Stimulated activated CD8-positive, alpha-beta memory T cell treated with anti-CD3 and anti-CD28 coated beads, Interleukin-2, amount 100 ng/mL, for 48 hours (primary cell): ENCODE data around the gene NQO2.
"Not testable (repeated sequence)": the region's sequence is repeated elsewhere in the genome, so short reads cannot be mapped to it uniquely, and the experiment has no call there.

ENCODE experiments used
- DNase-seq, 2 donors: peaks; one replicate each; pipeline ENCODE4 v3.0.0-alpha.2; 2020; ENCODE audit warnings: low read depth in 2 of 2

NQO2 gene

DNA sequence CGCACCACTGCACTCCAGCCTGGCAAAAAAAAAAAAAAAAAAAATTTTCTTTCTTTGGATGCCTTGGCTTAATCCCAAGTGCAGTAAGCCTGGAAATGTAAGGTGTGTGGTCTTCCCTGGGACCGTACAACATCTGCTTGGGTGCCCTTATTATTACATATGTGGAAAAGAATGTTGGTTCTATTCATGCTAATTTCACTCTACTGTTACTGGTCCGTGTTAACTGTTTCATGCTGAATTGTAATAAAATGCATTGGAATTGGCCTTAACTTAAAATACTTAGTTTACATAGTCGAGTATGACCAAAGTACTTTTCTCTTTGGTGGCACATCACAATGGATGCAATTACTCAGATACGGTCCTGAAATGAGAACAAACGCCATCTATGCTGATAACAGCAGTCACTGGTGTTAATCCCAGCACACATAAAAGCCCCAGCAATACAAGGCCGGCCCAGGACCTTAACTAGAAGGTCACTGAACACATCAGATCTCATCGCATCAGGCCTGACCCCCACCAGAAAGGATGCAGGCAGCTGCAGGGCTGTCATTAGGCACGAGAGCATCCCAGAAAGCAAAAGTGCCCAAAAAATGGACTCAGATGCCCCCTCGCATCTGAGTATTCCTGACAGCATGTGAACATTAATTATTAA, 29.5 kb upstream of the NQO2 start:
- no peak for DNase-seq

DNA sequence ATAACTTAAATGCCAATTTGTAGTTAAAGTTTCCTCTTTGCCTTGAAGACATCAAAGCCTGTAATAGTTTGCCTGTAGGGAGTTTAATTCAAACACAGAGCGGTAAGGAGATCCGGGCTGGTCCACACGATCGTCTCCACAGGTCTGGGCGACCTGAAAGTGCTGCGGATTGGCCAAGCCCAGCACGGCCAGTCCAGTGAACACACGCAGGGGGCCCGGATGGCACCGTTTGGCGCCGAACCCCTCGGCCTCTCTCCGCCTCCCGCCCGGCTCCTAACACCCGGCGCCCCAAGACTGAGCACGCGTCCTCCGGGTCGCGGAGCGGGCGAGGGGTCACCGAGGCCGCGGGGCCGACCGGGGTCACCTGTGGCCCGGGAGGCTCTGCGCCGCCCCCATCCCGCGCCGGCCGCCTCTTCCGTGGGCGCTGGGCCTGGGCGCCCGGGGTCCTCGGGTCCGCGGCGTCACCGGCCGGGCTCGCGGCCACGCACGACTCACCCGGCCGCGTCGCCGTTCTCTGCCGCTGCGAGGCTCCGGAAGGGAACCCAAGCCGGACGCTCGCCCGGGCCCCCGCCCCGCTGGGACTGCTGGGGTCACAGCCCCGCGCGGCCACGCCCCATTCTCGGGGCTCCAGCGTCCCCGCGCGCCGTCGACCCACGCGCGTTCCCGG, 28.8 kb upstream of the NQO2 start:
- peak; percentile 46 to 52 for DNase-seq

DNA sequence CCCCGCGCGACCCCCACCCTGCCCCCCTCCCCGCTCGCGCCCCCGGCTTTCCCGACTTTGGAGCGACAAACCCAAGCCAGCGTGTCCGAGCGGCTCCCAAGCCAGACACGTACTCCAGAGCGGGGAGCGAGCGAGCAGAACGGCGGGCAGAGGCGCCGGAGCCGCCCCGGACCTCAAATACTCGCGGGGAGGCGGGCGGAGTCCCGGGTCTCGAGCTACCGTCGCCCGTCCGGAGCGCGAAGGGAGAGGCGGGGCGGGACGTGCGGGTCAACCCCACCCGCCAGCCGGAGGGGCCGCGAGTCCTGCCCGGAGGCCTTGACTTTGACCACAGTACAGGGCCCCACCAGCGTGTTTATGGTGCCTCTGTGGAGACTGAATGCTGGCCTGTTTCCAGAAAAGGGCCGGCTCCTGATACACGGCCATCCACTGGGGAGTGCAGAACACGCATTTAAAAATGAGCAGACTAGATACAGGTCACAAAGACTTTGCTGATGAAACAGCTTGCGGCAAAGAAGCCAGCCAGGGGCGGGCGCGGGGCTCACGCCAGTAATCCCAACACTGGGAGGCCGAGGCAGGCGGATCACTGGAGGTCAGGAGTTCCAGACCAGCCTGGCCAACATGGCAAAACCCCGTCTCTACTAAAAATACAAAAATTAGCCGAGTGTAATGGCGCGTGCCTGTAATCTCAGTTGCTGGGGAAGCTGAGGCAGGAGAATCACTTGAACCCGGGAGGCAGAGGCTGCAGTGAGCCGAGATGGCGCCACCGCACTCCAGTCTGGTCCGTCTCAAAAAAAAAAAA, 28.1 kb upstream of the NQO2 start, which contains the start of gene SERPINB6:
Gene SERPINB6 (minus strand): TSS at position 148 of the 799 bp plus-strand sequence. CDS start 12,235 bp downstream, outside the sequence.
- DNase-seq: peak in 1 of 2 donors; percentile 19

DNA sequence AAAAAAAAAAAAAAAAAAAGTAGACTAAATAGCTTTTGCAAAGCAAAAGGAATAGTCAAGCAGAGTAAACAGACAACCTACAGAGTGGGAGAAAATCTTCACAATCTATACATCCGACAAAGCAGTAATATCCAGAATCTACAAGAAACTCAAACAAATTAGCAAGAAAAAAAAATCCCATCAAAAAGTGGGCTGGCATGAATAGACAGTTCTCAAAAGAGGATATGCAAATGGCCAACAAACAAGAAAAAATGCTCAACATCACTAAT, 27.5 kb upstream of the NQO2 start:
- not testable (repeated sequence) for DNase-seq

DNA sequence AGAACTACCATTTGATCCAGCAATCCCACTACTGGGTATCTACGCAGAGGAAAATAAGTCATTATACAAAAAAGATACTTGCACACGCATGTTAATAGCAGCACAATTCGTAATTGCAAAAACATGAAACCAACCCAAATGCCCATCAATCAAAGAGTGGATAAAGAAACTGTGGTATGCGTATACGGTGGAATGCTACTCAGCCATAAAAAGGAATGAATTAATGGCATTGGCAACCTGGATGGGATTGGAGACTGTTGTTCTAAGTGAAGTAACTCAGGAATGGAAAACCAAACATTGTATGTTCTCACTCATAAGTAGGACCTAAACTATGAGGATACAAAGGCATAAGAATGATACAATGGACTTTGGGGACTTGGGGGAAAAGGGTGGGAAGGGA, 27.0 kb upstream of the NQO2 start:
- DNase-seq: not testable (repeated sequence)

DNA sequence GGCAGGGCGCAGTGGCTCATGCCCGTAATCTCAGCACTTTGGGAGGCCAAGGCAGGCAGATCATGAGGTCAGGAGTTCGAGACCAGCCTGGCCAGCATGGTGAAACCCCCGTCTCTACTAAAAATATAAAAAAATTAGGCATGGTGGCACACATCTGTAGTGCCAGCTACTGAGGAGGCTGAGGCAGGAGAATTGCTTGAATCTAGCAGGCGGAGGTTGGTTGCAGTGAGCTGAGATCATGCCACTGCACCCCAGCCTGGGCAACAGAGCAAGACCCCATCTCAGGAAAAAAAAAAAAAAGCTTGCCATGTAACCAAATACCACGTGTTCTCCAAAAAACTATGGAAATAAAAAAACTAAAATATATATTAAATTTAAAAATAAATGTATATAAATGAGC, 26.5 kb upstream of the NQO2 start:
- DNase-seq: not testable (repeated sequence)

DNA sequence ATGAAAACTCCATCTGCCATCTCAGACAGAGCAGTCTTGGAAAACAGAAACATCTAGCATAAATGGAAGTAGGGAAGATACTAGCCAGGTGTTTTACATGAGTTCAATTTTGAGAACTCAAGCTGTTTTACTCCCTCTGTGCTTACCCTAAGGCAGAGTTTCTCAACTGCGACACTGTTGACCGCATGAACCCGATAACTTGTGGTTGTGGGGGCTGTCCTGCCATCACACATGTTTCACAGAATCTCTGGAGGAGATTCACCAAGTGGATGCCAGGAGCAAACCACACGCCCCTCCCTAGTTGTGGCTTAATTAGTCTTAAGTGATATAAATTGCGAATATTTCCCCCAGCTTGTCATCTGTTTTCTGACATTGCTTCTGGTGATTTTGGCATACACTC, 26.0 kb upstream of the NQO2 start:
- no peak for DNase-seq

DNA sequence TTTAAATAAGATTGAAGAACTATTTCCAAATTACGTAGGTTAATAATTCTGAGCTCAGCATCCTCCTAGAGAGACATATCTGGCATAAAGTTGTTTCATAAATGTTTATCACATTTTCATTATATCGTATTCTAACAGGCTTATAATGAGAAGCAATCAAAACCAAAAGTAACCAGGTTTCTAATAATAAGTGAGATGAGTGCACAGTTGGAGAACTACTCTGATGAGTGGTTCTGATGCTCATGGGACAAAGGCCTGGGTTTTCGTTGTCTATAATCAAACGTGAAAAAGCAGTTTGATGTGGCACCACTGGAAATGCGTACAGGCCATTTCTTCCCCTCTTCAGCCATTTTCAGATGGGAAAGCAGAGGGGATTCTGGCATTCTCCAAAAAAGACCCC, 23.6 kb upstream of the NQO2 start:
- no peak for DNase-seq

DNA sequence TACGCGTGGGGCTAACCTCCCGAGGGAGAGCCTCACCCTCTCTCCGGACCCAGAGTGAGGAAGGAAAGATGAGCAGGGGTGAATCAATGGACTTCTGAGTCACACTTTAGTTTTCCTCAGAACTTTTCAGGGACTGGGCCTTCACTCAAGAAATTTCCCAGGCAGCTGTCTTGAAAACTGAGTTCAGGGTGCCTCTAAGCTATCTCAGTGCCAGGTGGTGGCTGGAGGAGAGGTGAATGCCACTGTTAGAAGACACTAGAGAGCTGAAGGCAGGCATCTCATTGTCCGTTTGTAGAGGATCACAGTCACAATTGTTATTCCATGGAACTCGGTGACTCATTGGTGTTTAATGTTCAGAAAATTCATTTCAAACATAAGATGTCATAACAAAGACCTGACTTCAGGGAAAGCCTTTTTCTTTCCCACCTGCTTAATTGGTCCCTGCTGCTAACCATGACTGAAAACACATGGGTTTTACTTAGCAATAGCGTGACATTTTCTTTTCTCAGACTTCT, 23.1 kb upstream of the NQO2 start:
- DNase-seq: no peak

DNA sequence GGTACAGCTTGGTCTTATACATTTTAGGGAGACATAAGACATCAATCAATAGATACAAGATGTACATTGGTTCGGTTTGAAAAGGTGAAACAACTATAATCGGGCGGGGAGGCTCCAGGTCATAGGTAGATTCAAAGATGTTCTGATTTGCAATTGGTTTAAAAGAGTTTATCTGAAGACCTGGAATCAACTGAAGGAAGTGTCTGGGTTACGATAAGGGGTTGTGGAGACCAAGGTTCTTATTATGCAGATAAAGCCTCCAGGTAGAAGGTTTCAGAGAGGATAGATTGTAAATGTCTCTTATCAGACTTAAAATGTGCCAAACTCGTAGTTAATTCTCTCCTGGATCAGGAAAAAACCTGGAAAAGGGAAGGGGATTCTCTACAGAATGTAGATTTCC, 22.4 kb upstream of the NQO2 start:
- DNase-seq: no peak

DNA sequence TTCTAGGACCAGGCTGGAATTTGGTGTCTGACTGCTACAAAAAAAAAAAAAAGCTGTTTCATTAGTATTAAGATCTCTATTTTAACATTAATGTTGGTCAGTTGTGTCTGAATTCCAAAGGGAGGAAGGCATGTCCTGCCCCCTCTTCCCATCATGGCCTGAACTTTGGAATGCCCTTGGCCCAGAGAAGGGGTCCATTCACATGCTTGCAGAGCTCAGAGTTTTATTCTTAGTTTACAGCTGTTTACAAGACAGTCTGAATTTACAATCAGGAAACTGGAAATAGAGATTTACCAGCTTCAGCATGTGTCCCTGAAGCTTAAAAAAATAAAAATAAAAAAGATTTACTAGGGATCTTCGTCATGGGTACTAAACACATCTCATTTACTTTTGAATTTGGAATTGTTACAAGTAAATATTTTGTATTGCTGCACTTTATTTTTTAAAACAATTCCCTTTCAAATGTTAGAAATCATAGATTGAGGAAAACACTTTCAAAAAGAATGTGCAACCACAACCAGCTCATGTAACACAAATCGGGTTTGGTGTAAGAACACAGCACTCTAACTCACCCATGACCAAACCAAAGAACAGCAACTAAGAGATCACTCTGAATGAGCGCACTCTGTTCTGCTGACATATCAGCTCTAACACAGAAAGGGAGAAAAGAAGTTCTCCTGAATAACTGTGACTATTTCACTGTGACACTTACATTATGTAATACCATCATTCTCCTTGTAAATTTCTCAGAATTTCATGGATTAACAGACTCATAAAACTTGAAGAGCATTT, 21.7 kb upstream of the NQO2 start:
- DNase-seq: no peak

DNA sequence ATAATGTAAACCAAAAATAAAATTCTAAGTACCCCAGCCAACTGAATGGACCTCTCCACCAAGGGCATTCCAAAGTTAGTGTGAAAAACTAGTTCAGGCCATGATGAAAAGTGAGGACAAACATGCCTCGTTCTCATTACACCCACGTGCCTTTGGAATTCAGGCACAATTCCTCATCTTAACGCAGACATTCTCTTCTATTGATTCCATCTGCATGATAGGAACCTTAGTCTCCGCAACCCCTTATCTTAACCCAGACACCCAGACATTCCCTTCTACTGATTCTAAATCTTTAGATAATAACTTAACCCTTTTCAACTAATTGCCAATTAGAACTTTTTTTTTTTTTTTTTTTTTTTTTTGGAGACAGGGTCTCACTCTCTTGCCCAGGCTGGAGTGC, 20.8 kb upstream of the NQO2 start:
- no peak for DNase-seq

DNA sequence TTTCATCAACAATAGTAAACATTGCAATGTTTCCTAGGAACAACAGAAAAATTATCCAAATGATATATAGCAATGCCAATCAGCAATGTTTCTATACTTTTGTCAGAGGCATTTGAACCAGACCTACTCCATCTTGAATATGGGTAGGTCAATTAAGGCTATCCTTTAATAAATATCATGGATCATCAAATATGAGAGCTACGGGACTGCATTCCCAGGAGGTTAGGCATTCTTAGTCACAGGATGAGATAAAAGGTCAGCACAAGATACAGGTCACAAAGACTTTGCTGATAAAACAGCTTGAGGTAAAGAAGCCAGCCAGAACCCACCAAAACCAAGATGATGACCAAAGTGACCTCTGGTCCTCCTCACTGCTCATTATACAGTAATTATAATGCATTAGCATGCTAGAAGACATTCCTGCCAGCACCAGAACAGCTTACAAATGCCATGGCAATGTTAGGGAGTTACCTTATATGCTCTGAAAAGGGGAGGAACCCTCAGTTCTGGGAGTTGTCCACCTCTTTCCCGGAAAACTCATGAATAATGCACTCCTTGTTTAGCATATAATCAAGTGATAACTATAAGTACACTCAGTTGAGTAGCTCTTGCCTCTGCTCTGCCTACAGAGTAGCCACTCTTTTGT, 19.8 kb upstream of the NQO2 start:
- no peak for DNase-seq

DNA sequence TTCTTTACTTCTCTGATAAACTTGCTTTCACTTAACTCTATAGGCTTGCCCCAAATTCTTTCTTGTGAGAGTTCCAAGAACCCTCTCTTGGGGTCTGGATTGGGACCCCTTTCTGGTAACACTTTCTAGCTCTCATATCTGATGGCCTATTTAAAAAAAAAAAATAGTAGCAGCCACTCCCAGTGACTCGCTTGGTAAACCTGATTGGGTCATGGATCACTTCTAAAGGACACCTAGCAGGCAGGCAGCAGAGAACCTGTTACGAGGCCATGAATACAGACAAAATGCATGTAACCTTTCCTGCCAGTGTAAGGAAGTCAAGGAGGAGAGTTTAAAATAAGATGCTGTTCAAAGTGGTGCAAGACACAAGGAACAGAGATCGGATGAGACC, 19.2 kb upstream of the NQO2 start:
- no peak for DNase-seq

DNA sequence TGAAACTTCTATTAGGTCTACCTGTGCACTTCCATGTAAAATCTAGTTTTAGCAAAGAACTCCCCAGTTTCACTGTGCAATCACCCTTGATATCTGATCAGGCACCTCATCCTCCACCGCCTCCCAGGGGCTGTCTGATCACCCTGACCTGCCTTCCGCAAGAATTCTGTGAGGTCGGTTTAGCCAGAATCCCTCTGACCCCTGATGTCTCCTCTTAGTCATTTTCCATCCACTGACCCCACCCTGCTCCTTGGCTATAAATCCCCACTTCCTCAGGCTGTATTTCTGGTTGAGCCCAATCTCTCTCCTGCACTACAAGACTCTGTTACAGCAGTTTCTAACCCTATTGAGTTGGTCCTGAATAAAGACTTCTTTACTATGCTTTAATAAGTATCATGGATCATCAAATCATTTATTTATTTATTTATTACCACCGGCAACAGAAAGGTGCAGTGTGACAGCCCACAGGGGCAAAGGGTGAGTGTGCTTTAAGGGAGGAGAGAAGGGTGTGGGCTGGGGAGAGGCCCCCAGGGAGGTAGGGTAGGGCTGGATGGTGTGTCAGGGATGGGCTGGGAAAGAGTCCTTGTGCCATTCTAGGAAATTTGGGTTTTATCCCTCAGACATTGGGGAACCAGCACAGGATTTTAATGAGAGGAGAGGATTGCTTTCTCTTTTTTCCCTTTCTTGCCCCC, 17.1 kb upstream of the NQO2 start:
- no peak for DNase-seq

DNA sequence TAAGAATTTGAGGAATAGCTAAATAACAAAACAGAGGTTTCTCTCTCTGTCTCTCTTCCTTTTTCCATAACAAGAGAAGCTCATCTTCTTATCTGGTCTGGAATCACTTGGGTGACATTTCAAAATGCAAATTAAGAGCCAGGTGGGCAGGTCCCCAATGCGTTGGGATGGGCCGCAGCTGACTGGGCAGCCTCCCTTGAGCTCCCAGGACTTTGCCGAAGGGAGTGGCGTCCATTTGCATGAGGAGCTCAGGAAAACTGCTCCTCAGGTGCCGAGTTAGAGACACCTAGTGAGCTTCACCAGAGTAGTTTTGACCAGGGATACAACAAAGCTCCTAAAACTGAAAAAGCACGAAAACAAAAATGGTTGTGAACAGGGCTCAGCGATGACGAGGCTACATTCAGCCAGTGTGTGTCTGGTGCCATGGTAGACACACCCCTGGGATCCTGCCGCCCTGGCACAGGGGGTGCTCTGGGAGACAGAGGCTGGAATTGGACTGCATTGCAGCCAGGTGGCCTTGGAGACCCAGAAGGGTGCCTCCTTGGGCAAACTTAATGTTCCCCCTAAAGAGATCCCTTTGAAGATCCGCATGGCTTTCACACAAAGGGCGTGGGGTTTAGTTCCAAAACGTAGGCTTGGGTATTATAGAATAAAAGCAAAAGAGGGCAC, 14.8 kb upstream of the NQO2 start:
- DNase-seq: no peak

DNA sequence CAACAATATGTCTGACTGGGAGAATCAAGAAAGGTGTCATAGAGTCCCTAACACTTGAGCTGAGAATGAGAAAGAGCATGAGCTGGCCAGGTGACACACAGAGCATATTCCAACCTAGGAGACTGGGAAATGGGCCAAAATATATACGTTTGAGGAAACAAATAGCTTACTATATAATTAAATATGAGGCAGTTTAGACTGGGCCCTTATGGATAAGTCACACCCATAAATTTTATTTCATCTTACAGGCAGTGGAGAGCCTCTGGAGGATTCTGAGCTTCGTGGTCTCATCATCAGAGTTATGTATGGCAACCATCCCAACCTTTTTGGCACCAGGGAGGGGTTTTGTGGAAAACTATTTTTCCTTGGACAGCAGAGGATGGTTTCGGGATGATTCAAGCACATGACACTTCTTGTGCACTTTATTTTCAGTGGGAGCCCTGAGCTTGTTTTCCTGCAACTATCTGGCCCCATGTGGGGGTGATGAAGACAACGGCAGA, 12.9 kb upstream of the NQO2 start:
- DNase-seq: no peak

DNA sequence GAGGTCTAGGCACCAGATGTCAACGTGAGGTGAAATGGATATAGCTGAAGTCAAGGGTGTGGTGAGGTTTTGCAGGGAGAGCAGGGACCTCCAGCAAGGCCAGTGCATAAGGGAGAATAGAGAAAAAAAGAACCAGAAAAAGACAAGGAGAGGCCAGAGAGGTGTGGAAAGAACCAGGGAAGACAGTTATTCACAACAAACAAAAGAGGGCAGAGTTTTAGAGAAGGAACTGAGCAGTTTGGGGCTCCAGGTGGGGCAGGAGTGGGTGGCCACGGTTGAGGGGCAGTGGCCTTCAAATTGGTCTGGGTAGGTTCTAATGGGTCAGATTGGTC, 11.6 kb upstream of the NQO2 start:
- DNase-seq: no peak

DNA sequence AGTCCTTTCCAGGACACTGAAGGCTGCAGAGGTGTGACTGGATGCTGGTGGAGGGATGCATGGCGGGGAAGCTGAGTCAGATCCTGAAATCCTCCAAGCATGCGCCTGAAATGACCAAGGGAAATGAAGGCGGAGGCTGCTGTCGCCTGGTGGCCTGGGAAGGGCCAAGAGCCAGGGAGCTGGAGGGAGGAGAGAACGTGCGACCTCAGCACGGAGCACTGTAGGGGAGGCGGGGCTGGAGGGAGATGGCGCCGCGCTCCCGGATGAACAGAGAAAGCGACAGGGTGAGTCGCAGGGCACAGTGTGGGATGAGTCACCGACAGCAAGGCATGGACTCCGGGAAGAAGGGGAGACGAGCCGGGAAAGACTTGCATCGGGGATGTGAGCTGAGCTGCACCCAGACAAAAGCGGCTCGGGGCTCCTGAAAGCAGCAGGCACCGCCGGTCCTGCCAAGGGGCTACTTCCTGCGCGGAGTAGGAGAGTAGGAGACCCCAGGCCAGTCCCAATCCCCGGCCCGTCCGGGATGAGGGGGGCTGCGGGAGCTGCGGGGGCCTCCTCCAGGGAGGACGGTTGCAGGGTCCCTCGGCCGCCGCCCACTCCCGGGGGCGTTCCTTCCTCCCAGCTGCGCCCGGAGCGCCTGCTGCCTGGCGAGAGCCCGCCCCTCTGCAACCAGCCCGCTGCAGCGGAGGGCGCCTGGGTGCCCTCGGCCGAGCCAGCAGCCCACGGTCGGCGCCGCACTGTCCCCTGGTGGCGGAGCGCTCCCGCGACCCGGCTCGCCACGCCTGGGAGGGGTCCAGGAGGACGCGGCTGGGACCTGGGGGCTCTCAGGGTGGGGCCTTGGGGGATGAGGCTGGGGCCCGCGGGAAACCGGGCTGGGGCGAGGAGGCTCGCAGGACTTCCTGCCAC, 11.0 kb upstream of the NQO2 start:
- DNase-seq: peak; percentile 69 to 71
